AG04450 (cell line): Measurements from ENCODE around the gene TBX3. TPM values are rescaled to one million over a fixed set of nuclear protein-coding genes. Genes with fewer than 3 reads are reported as not detected.
A peak's percentile ranks its signal among the peaks of the same experiment; 100 is the strongest.

Source experiments
- CTCF ChIA-PET: fragments of 300-600, 350-600 bp; formaldehyde crosslinking; extraction: SDS; loops from one replicate; lab custom pipeline; 2022; ENCODE audit warnings: antibody characterized with exemption, inconsistent platforms; lab: Charles Lee
- POLR2A ChIA-PET: fragments of 350-600 bp; formaldehyde crosslinking; extraction: SDS; loops from one replicate; lab custom pipeline; 2021; ENCODE audit warnings: antibody characterized with exemption, inconsistent platforms; lab: Yijun Ruan, JAX
- DNase-seq: peaks from one replicate; pipeline ENCODE4 v3.0.0-alpha.2; 2011; ENCODE audit warnings: low read depth, low spot score
- H3K27ac ChIP-seq: one replicate; pipeline ENCODE4 v1.5.1; 2012; ENCODE audit warnings: low read depth, low read length, control low read depth
- H3K27me3 ChIP-seq: one replicate; pipeline ENCODE4 v1.6.0; 2012; ENCODE audit warnings: low read length; ENCODE audit not compliant: control insufficient read depth, insufficient read depth
- H3K4me3 ChIP-seq: 2 replicates; pipeline ENCODE4 v1.5.1; 2011; ENCODE audit warnings: mild to moderate bottlenecking, low read depth, low read length, control low read depth
- H3K9me3 ChIP-seq: 2 replicates; pipeline ENCODE4 v1.5.1; 2012; ENCODE audit warnings: low read length; ENCODE audit not compliant: control insufficient read depth, insufficient read depth
- CTCF ChIP-seq: IDR thresholded peaks from 2 replicates; pipeline ENCODE4 v1.5.1; 2011; ENCODE audit warnings: low read depth, low read length, control low read depth, inconsistent platforms
- polyA plus RNA-seq: library from polyadenylated mRNA; depleted of rRNA; stranded (reverse); fragments of >200 nt; gene quantifications from 2 replicates; pipeline ENCODE4 v1.2.3, GENCODE V29; 2011

Gene TBX3
- polyA plus RNA-seq, 1 experiment = 54.8 TPM

- Histone ChIP-seq H3K27ac (peak overlapping the region; percentile 98), H3K27me3 (no peaks in the 10 kb centered on the region), H3K4me3 (peak overlapping the region; percentile 96), H3K9me3 (no peaks in the 10 kb centered on the region; the same call in 1 of the 2 replicates)
- ChIA-PET POLR2A (interaction anchor here (2.3 kb wide), 1 partner anchor 9 kb away, joined by 7 read pairs; no protein-coding TSS in a partner anchor), CTCF (interaction anchor here (0.6 to 0.7 kb wide), 2 partner anchors 487 to 692 kb away, joined by 3 read pairs; no protein-coding TSS in a partner anchor)
- DNase-seq = no peak
- no peak for TF ChIP-seq CTCF
Measured at GRCh38 chr12:114681116-114681871, 2.7 kb downstream of the TBX3 start.

- H3K4me3 ChIP-seq = peak overlapping the region; percentile 96
- DNase-seq = no peak
- no peaks in the 10 kb centered on the region for H3K27me3 ChIP-seq
- ChIA-PET CTCF (interaction anchor here (0.6 kb wide), 1 partner anchor 487 kb away, joined by 3 read pairs; no protein-coding TSS in a partner anchor), POLR2A (interaction anchor here (2.3 kb wide), 1 partner anchor 9 kb away, joined by 7 read pairs; no protein-coding TSS in a partner anchor)
- no peaks in the 10 kb centered on the region; the same call in 1 of the 2 replicates for H3K9me3 ChIP-seq
- peak overlapping the region; percentile 59 for H3K27ac ChIP-seq
- TF ChIP-seq CTCF = no peak
Measured at GRCh38 chr12:114680604-114681069, 3.3 kb downstream of the TBX3 start.

- peak overlapping the region; percentile 63 for H3K27ac ChIP-seq
- CTCF ChIA-PET = no interaction called here
- H3K9me3 ChIP-seq = no peaks in the 10 kb centered on the region; the same call in 1 of the 2 replicates
- no peaks in the 10 kb centered on the region for H3K27me3 ChIP-seq
- POLR2A ChIA-PET = interaction anchor here (2.3 kb wide), 1 partner anchor 8 kb away, joined by 7 read pairs; no protein-coding TSS in a partner anchor
- DNase-seq = no peak
- no peak for TF ChIP-seq CTCF
- H3K4me3 ChIP-seq = peak overlapping the region; percentile 96
Measured at GRCh38 chr12:114679942-114680341, 4.0 kb downstream of the TBX3 start.

- no peak for TF ChIP-seq CTCF
- POLR2A ChIA-PET = no interaction called here
- H3K27ac ChIP-seq = peak overlapping the region; percentile 63
- no peak for DNase-seq
- H3K4me3 ChIP-seq = peak overlapping the region; percentile 96
- CTCF ChIA-PET = no interaction called here
- H3K9me3 ChIP-seq = no peaks in the 10 kb centered on the region; the same call in 1 of the 2 replicates
- no peaks in the 10 kb centered on the region for H3K27me3 ChIP-seq
Measured at GRCh38 chr12:114679452-114679875, 4.5 kb downstream of the TBX3 start.

GRCh38 chr12:114678718-114679117 lies 5.3 kb downstream of the TBX3 start:
- CTCF ChIA-PET = interaction anchor here (0.6 to 0.7 kb wide), 2 partner anchors 11 to 548 kb away, joined by 4 read pairs; no protein-coding TSS in a partner anchor
- POLR2A ChIA-PET = interaction anchor here (0.6 kb wide), 1 partner anchor 10 kb away, joined by 4 read pairs; no protein-coding TSS in a partner anchor
- H3K4me3 ChIP-seq = peak overlapping the region; percentile 96
- no peak for DNase-seq
- peak overlapping the region; percentile 63 for H3K27ac ChIP-seq
- no peaks in the 10 kb centered on the region for H3K27me3 ChIP-seq
- no peak for TF ChIP-seq CTCF
- H3K9me3 ChIP-seq = no peaks in the 10 kb centered on the region; the same call in 1 of the 2 replicates
